Left ventricle myocardium inferior (tissue), 1 donor: Measurements from ENCODE around the gene UCMA. TPM values are rescaled to one million over a fixed set of nuclear protein-coding genes. Genes with fewer than 3 reads are reported as not detected.

Experiments
- DNase-seq: peaks from one replicate; pipeline ENCODE4 v3.0.0-alpha.2; 2020
- H3K27ac ChIP-seq: fragments of 200-600 bp; replicated peaks from 2 replicates; pipeline ENCODE4 v1.8.0; 2021
- H3K27me3 ChIP-seq: fragments of 200-600 bp; 2 replicates; pipeline ENCODE4 v1.8.0; 2021; ENCODE audit warnings: low read depth
- H3K36me3 ChIP-seq: fragments of 200-600 bp; 2 replicates; pipeline ENCODE4 v1.8.0; 2021
- H3K4me1 ChIP-seq: fragments of 200-600 bp; 2 replicates; pipeline ENCODE4 v1.8.0; 2021
- H3K4me3 ChIP-seq: fragments of 200-600 bp; 2 replicates; pipeline ENCODE4 v1.8.0; 2021; ENCODE audit warnings: mild to moderate bottlenecking, moderate library complexity
- H3K9me3 ChIP-seq: fragments of 200-600 bp; replicated peaks from 2 replicates; pipeline ENCODE4 v1.8.0; 2021
- CTCF ChIP-seq: fragments of 200-600 bp; IDR thresholded peaks from 2 replicates; pipeline ENCODE4 v1.8.0; 2021; ENCODE audit warnings: antibody characterized with exemption, mild to moderate bottlenecking, borderline replicate concordance
- intact Hi-C: fragments of 100-400 bp; cut with micrococcal nuclease; formaldehyde crosslinking; loops from one replicate; pipeline ENCODE4 v1.11.0; 2022
- total RNA-seq: library from RNA; stranded (reverse); fragmentation: NEBNext Ultra II Directional; extraction: Animal tissue kit (Norgen Biotek cat#: 25700); gene quantifications from one replicate; pipeline ENCODE4 v1.2.1, GENCODE V29; 2021
- donor health status: DM: no; HTN: yes; CAD: no; lungs with severe emphysema.

Gene UCMA
- total RNA-seq, 1 donor from 2014 or later, result not detected

GRCh38 chr10:13223241-13223640 lies 10.9 kb downstream of the UCMA start:
- intact Hi-C loops, result no loop called here

GRCh38 chr10:13222566-13222965 lies 11.6 kb downstream of the UCMA start:
- Histone ChIP-seq H3K4me1 (no peaks in the 10 kb centered on the region), H3K27me3 (no peaks in the 10 kb centered on the region), H3K36me3 (no peaks in the 10 kb centered on the region), H3K4me3 (no peak overlapping the region), H3K9me3 (no peaks in the 10 kb centered on the region), H3K27ac (no peak overlapping the region)
- intact Hi-C loops, result no loop called here
- no peak for DNase-seq
- TF ChIP-seq CTCF, result no peak

More at GRCh38 chr10:13223241-13223640, 10.9 kb downstream of the UCMA start:
- H3K9me3 ChIP-seq, result no peaks in the 10 kb centered on the region
- no peak overlapping the region for H3K27ac ChIP-seq
- no peak for DNase-seq
- no peaks in the 10 kb centered on the region for H3K27me3 ChIP-seq
- no peaks in the 10 kb centered on the region for H3K36me3 ChIP-seq
- no peaks in the 10 kb centered on the region for H3K4me1 ChIP-seq
- H3K4me3 ChIP-seq, result no peak overlapping the region
- TF ChIP-seq CTCF, result no peak

- TF ChIP-seq CTCF, result no peak
Measured at GRCh38 chr10:13222151-13222550, 12.0 kb downstream of the UCMA start.

GRCh38 chr10:13221572-13221971 lies 12.6 kb downstream of the UCMA start:
- Histone ChIP-seq H3K36me3 (no peaks in the 10 kb centered on the region), H3K4me1 (no peaks in the 10 kb centered on the region), H3K4me3 (no peak overlapping the region), H3K9me3 (no peaks in the 10 kb centered on the region), H3K27ac (no peak overlapping the region), H3K27me3 (no peaks in the 10 kb centered on the region)
- intact Hi-C loops, result no loop called here
- TF ChIP-seq CTCF, result no peak
- DNase-seq, result no peak

More at GRCh38 chr10:13222151-13222550, 12.0 kb downstream of the UCMA start:
- no peak overlapping the region for H3K4me3 ChIP-seq
- no peak overlapping the region for H3K27ac ChIP-seq
- no peaks in the 10 kb centered on the region for H3K27me3 ChIP-seq
- no peaks in the 10 kb centered on the region for H3K9me3 ChIP-seq
- no peak for DNase-seq
- intact Hi-C loops, result no loop called here
- no peaks in the 10 kb centered on the region for H3K4me1 ChIP-seq
- H3K36me3 ChIP-seq, result no peaks in the 10 kb centered on the region

- Histone ChIP-seq H3K4me1 (no peaks in the 10 kb centered on the region), H3K4me3 (no peak overlapping the region), H3K36me3 (no peaks in the 10 kb centered on the region), H3K27me3 (no peaks in the 10 kb centered on the region), H3K27ac (no peak overlapping the region), H3K9me3 (no peaks in the 10 kb centered on the region)
- intact Hi-C loops, result no loop called here
- no peak for TF ChIP-seq CTCF
- no peak for DNase-seq
Measured at GRCh38 chr10:13219685-13220670, 14.2 kb downstream of the UCMA start.
